H9 (cell line): Measurements from ENCODE around the gene PRKACA. TPM values are rescaled to one million over a fixed set of nuclear protein-coding genes. Genes with fewer than 3 reads are reported as not detected.
A peak's percentile ranks its signal among the peaks of the same experiment; 100 is the strongest.

Experiments
- DNase-seq: peaks from one replicate; pipeline ENCODE4 v3.0.0-alpha.2; 2017
- H2AFZ ChIP-seq: one replicate; pipeline ENCODE4 v1.6.1; 2013; ENCODE audit warnings: mild to moderate bottlenecking, low read length, control low read depth, moderate library complexity
- H2AK5ac ChIP-seq: 2 replicates; pipeline ENCODE4 v1.6.1; 2013; ENCODE audit warnings: low read length, control low read depth, mixed read lengths; ENCODE audit not compliant: insufficient read length
- H2BK120ac ChIP-seq: one replicate; pipeline ENCODE4 v1.6.1; 2013; ENCODE audit warnings: low read depth, mild to moderate bottlenecking, low read length, control low read depth, inconsistent platforms; ENCODE audit not compliant: poor library complexity, severe bottlenecking
- H2BK12ac ChIP-seq: 2 replicates; pipeline ENCODE4 v1.6.1; 2013; ENCODE audit warnings: low read length, control low read depth, mixed read lengths, low read depth; ENCODE audit not compliant: insufficient read length
- H2BK15ac ChIP-seq: 2 replicates; pipeline ENCODE4 v1.6.1; 2013; ENCODE audit warnings: low read depth, low read length, control low read depth
- H2BK20ac ChIP-seq: one replicate; pipeline ENCODE4 v1.6.1; 2013; ENCODE audit warnings: low read depth, mild to moderate bottlenecking, low read length, control low read depth, inconsistent platforms; ENCODE audit not compliant: poor library complexity, severe bottlenecking
- H2BK5ac ChIP-seq: 2 replicates; pipeline ENCODE4 v1.6.1; 2013; ENCODE audit warnings: low read length, control low read depth, mixed read lengths; ENCODE audit not compliant: insufficient read length
- H3K14ac ChIP-seq: 2 replicates; pipeline ENCODE4 v1.6.1; 2013; ENCODE audit warnings: low read length, control low read depth; ENCODE audit not compliant: insufficient read depth
- H3K18ac ChIP-seq: 2 replicates; pipeline ENCODE4 v1.6.1; 2013; ENCODE audit warnings: low read depth, mild to moderate bottlenecking, mixed read lengths, low read length, control low read depth; ENCODE audit not compliant: insufficient read length
- H3K23ac ChIP-seq: 2 replicates; pipeline ENCODE4 v1.6.1; 2013; ENCODE audit warnings: low read length, control low read depth, mixed read lengths, low read depth; ENCODE audit not compliant: insufficient read length
- H3K23me2 ChIP-seq: 2 replicates; pipeline ENCODE4 v1.6.1; 2013; ENCODE audit warnings: low read depth, mild to moderate bottlenecking, mixed read lengths, low read length, control low read depth; ENCODE audit not compliant: insufficient read length, poor library complexity, severe bottlenecking
- H3K27ac ChIP-seq: 2 replicates; pipeline ENCODE4 v1.5.1; 2013; ENCODE audit warnings: low read length, control low read depth, mixed read lengths, low read depth; ENCODE audit not compliant: insufficient read length
- H3K27me3 ChIP-seq: 2 replicates; pipeline ENCODE4 v1.6.1; 2013; ENCODE audit warnings: low read length, control low read depth, inconsistent platforms; ENCODE audit not compliant: insufficient read depth
- H3K4ac ChIP-seq: 2 replicates; pipeline ENCODE4 v1.6.1; 2013; ENCODE audit warnings: low read depth, mild to moderate bottlenecking, control low read depth, inconsistent platforms, low read length, moderate library complexity
- H3K4me1 ChIP-seq: 2 replicates; pipeline ENCODE4 v1.6.1; 2013; ENCODE audit warnings: low read length, control low read depth, inconsistent platforms; ENCODE audit not compliant: insufficient read depth
- H3K4me2 ChIP-seq: 2 replicates; pipeline ENCODE4 v1.6.1; 2013; ENCODE audit warnings: low read length, control low read depth, mixed read lengths; ENCODE audit not compliant: insufficient read length, insufficient read depth
- H3K56ac ChIP-seq: 2 replicates; pipeline ENCODE4 v1.6.1; 2013; ENCODE audit warnings: low read depth, mild to moderate bottlenecking, mixed read lengths, low read length, control low read depth; ENCODE audit not compliant: insufficient read length
- H3K79me1 ChIP-seq: 2 replicates; pipeline ENCODE4 v1.6.1; 2013; ENCODE audit warnings: low read depth, mild to moderate bottlenecking, moderate library complexity, low read length, control low read depth, inconsistent platforms; ENCODE audit not compliant: insufficient read depth, poor library complexity, severe bottlenecking
- H3K79me2 ChIP-seq: 2 replicates; pipeline ENCODE4 v1.6.1; 2013; ENCODE audit warnings: low read length, control low read depth, inconsistent platforms; ENCODE audit not compliant: insufficient read depth
- H3K9ac ChIP-seq: 2 replicates; pipeline ENCODE4 v1.6.1; 2013; ENCODE audit warnings: low read length, control low read depth, mixed read lengths; ENCODE audit not compliant: insufficient read length; ENCODE audit errors: extremely low read depth
- H3K9me3 ChIP-seq: one replicate; pipeline ENCODE4 v1.6.1; 2013; ENCODE audit warnings: low read depth, low read length, inconsistent platforms; ENCODE audit not compliant: control insufficient read depth
- H3T11ph ChIP-seq: one replicate; pipeline ENCODE4 v1.6.1; 2013; ENCODE audit warnings: mild to moderate bottlenecking, low read length, control low read depth, inconsistent platforms
- H4K20me1 ChIP-seq: one replicate; pipeline ENCODE4 v1.6.1; 2013; ENCODE audit not compliant: control insufficient read depth, insufficient read length, insufficient read depth
- H4K5ac ChIP-seq: 2 replicates; pipeline ENCODE4 v1.6.1; 2013; ENCODE audit warnings: low read depth, mild to moderate bottlenecking, mixed read lengths, low read length, control low read depth; ENCODE audit not compliant: insufficient read length
- H4K8ac ChIP-seq: replicated peaks from 2 replicates; pipeline ENCODE4 v1.6.1; 2013; ENCODE audit warnings: low read length, control low read depth, mixed read lengths, low read depth; ENCODE audit not compliant: insufficient read length
- H4K91ac ChIP-seq: 2 replicates; pipeline ENCODE4 v1.6.1; 2013; ENCODE audit warnings: low read depth, mild to moderate bottlenecking, moderate library complexity, mixed read lengths, low read length, control low read depth; ENCODE audit not compliant: insufficient read length
- H3K27ac Mint-ChIP-seq, 3 experiments: 2 replicates in 2 of 3; 3 replicates in 1 of 3; pipeline ENCODE4 v1.8.0; 2020 to 2021; ENCODE audit warnings: mixed read lengths in 3 of 3, mild to moderate bottlenecking in 1 of 3, moderate library complexity in 1 of 3
- H3K27me3 Mint-ChIP-seq: 2 replicates; pipeline ENCODE4 v1.8.0; 2021; ENCODE audit warnings: low read depth, mild to moderate bottlenecking, moderate library complexity, mixed read lengths
- H3K36me3 Mint-ChIP-seq, 3 experiments: 2 replicates in 2 of 3; 3 replicates in 1 of 3; pipeline ENCODE4 v1.8.0; 2020 to 2021; ENCODE audit warnings: low read depth in 3 of 3, mixed read lengths in 3 of 3; ENCODE audit not compliant: insufficient read depth in 1 of 3
- H3K4me1 Mint-ChIP-seq, 2 experiments: 2 replicates each; pipeline ENCODE4 v1.8.0; 2020; ENCODE audit warnings: mixed read lengths in 2 of 2
- H3K4me3 Mint-ChIP-seq, 2 experiments: 2 replicates in 1 of 2; 3 replicates in 1 of 2; pipeline ENCODE4 v1.8.0; 2020 to 2021; ENCODE audit warnings: mild to moderate bottlenecking in 2 of 2, mixed read lengths in 2 of 2, moderate library complexity in 1 of 2
- H3K9me3 Mint-ChIP-seq, 2 experiments: 2 replicates in 1 of 2; 3 replicates in 1 of 2; pipeline ENCODE4 v1.8.0; 2020; ENCODE audit warnings: mild to moderate bottlenecking in 2 of 2, mixed read lengths in 2 of 2, moderate library complexity in 1 of 2
- WGBS: extraction: QIAGEN DNeasy Blood & Tissue Kit; methylation state at CpG from one replicate; pipeline ENCODE4 v1.1.7; 2013; ENCODE audit warnings: missing lambda C conversion rate, low lambda C conversion rate, mixed read lengths; ENCODE audit not compliant: insufficient read length; ENCODE audit errors: extremely low coverage; 5-methylcytosine and 5-hydroxymethylcytosine counted together
- total RNA-seq: library from RNA; stranded (reverse); gene quantifications from 2 replicates; pipeline ENCODE4 v1.2.1, GENCODE V29; 2021
- TF ChIP-seq, protein P1 (sequence below): fragments of 200-600 bp; sonication (generic); conservative IDR thresholded peaks from 3 replicates; pipeline ENCODE4 v1.8.0; 2021; ENCODE audit warnings: antibody characterized with exemption, mild to moderate bottlenecking

The PRKACA gene
- total RNA-seq, 1 experiment from 2014 or later: 51.8 TPM

DNA sequence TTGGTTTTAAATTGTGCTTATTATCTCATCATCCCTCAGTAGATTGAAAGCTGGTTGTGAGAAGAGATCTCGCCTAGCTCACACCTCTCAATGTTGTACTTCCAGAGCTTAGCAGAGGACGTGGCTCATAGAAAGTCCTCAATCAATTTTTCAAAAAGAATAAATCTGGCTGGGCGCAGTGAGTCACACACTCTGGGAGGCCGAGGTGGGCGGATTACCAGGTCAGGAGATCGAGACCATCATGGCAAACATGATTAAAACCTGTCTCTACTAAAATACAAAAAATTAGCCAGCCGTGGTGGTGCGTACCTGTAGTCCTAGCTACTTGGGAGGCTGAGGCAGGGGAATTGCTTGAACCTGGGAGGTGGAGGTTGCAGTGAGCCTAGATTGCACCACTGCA lies 23.5 kb upstream of the PRKACA start:
- Histone ChIP-seq H2BK120ac (no peak overlapping the region), H2BK20ac (no peak overlapping the region), H2BK12ac (no peak overlapping the region), H3K4ac (no peak overlapping the region), H3K4me1 (no peaks in the 10 kb centered on the region), H4K20me1 (no peaks in the 10 kb centered on the region), H2BK5ac (no peak overlapping the region), H3K18ac (no peak overlapping the region), H3K4me2 (no peak overlapping the region), H3K9me3 (no peaks in the 10 kb centered on the region), H3K79me2 (no peaks in the 10 kb centered on the region), H3K9ac (no peak overlapping the region), H4K5ac (no peak overlapping the region), H3K56ac (no peak overlapping the region), H4K8ac (no peak overlapping the region), H3K14ac (no peak overlapping the region), H3K23me2 (no peaks in the 10 kb centered on the region), H3T11ph (no peak overlapping the region), H2AK5ac (no peak overlapping the region), H3K79me1 (no peaks in the 10 kb centered on the region), H3K27me3 (no peaks in the 10 kb centered on the region), H2AFZ (no peak overlapping the region), H3K23ac (no peak overlapping the region), H3K27ac (no peak overlapping the region), H4K91ac (no peak overlapping the region), H2BK15ac (no peak overlapping the region)
- H3K36me3 Mint-ChIP-seq: no peaks in the 10 kb centered on the region; a peak in 1 of 7 replicates
- TF ChIP-seq, protein P1, sequence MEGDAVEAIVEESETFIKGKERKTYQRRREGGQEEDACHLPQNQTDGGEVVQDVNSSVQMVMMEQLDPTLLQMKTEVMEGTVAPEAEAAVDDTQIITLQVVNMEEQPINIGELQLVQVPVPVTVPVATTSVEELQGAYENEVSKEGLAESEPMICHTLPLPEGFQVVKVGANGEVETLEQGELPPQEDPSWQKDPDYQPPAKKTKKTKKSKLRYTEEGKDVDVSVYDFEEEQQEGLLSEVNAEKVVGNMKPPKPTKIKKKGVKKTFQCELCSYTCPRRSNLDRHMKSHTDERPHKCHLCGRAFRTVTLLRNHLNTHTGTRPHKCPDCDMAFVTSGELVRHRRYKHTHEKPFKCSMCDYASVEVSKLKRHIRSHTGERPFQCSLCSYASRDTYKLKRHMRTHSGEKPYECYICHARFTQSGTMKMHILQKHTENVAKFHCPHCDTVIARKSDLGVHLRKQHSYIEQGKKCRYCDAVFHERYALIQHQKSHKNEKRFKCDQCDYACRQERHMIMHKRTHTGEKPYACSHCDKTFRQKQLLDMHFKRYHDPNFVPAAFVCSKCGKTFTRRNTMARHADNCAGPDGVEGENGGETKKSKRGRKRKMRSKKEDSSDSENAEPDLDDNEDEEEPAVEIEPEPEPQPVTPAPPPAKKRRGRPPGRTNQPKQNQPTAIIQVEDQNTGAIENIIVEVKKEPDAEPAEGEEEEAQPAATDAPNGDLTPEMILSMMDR: no peak
- peaks cover 8 to 10% of the 10 kb centered on the region in 2 experiments; a peak in 3 of 4 replicates for H3K4me1 Mint-ChIP-seq
- H3K9me3 Mint-ChIP-seq: no peaks in the 10 kb centered on the region
- peak overlapping the region in 1 of 3 experiments; percentile 72; a peak in 1 of 7 replicates for H3K27ac Mint-ChIP-seq
- WGBS: no CpG with 5 or more reads among the region's 8 CpGs
- H3K4me3 Mint-ChIP-seq: peak overlapping the region in 1 of 2 experiments; percentile 29; a peak in 1 of 5 replicates
- H3K27me3 Mint-ChIP-seq: no peaks in the 10 kb centered on the region
- no peak for DNase-seq
